ENCODE measurements around the gene NLGN4X. TPM values are rescaled to one million over a fixed set of nuclear protein-coding genes. Genes with fewer than 3 reads are reported as not detected.

The NLGN4X gene
- total RNA-seq, 4 donors from 2014 or later, result 0.45 to 3.2 (median 0.86) TPM

- TF ChIP-seq CTCF (IDR thresholded peaks at IDR 0.05) (no peak), POLR2A (IDR thresholded peaks at IDR 0.05) (no peak)
- no peak overlapping the region for H3K4me3 ChIP-seq (replicated peaks in 1 of 3)
- H3K9me3 ChIP-seq, result no peaks in the 10 kb centered on the region
- no peaks in the 10 kb centered on the region for H3K36me3 ChIP-seq
- no peaks in the 10 kb centered on the region for H3K27me3 ChIP-seq
- 81 to 90% methylated on average over 2 of the region's 2 CpGs for WGBS, 2 donors
- no peaks in the 10 kb centered on the region for H3K4me1 ChIP-seq
- intact Hi-C loops (cut with DNase I), result no loop called here
- no peak overlapping the region for H3K27ac ChIP-seq
- no peak for DNase-seq
Measured at GRCh38 chrX:5958523-5958922, 270.1 kb downstream of the NLGN4X start.

- no peaks in the 10 kb centered on the region for H3K4me1 ChIP-seq
- no peaks in the 10 kb centered on the region for H3K9me3 ChIP-seq
- no peak overlapping the region for H3K4me3 ChIP-seq (replicated peaks in 1 of 3)
- WGBS, 2 donors, result 76 to 87% methylated on average over 3 of the region's 3 CpGs
- TF ChIP-seq POLR2A (IDR thresholded peaks at IDR 0.05) (no peak), CTCF (IDR thresholded peaks at IDR 0.05) (no peak)
- no peaks in the 10 kb centered on the region for H3K36me3 ChIP-seq
- H3K27me3 ChIP-seq, result no peaks in the 10 kb centered on the region
- no peak overlapping the region for H3K27ac ChIP-seq
- DNase-seq, result no peak
- intact Hi-C loops (cut with DNase I), result no loop called here
Measured at GRCh38 chrX:5957506-5957905, 271.2 kb downstream of the NLGN4X start.

GRCh38 chrX:5936438-5936837, 292.2 kb downstream of the NLGN4X start:
- Histone ChIP-seq H3K27me3 (no peaks in the 10 kb centered on the region), H3K4me1 (no peaks in the 10 kb centered on the region), H3K4me3 (replicated peaks in 1 of 3) (no peak overlapping the region), H3K27ac (no peak overlapping the region), H3K36me3 (no peaks in the 10 kb centered on the region), H3K9me3 (no peaks in the 10 kb centered on the region)
- no peak for TF ChIP-seq CTCF (IDR thresholded peaks at IDR 0.05)
- intact Hi-C loops (cut with DNase I), result no loop called here
- DNase-seq, result no peak
- WGBS, 2 donors, result 47 to 53% methylated on average over 6 of the region's 6 CpGs

- H3K36me3 ChIP-seq, result no peaks in the 10 kb centered on the region
- WGBS, 2 donors, result 73 to 83% methylated on average over 2 of the region's 2 CpGs
Measured at GRCh38 chrX:5928224-5928623, 300.4 kb downstream of the NLGN4X start.

GRCh38 chrX:5916945-5917344, 311.7 kb downstream of the NLGN4X start:
- Histone ChIP-seq H3K36me3 (no peaks in the 10 kb centered on the region), H3K27me3 (no peaks in the 10 kb centered on the region), H3K4me3 (replicated peaks in 1 of 3) (no peak overlapping the region), H3K27ac (no peak overlapping the region), H3K4me1 (no peaks in the 10 kb centered on the region), H3K9me3 (no peaks in the 10 kb centered on the region)
- 78 to 100% methylated on average over 1 to 4 of the region's 5 CpGs for WGBS, 2 donors
- intact Hi-C loops (cut with DNase I), result no loop called here
- TF ChIP-seq CTCF (IDR thresholded peaks at IDR 0.05) (no peak), POLR2A (IDR thresholded peaks at IDR 0.05) (no peak)
- no peak for DNase-seq

More at GRCh38 chrX:5928224-5928623, 300.4 kb downstream of the NLGN4X start:
- no peak for TF ChIP-seq POLR2A (IDR thresholded peaks at IDR 0.05)
- no peak for TF ChIP-seq CTCF (IDR thresholded peaks at IDR 0.05)
- Histone ChIP-seq H3K4me1 (no peaks in the 10 kb centered on the region), H3K9me3 (no peaks in the 10 kb centered on the region), H3K27me3 (no peaks in the 10 kb centered on the region), H3K4me3 (replicated peaks in 1 of 3) (no peak overlapping the region), H3K27ac (no peak overlapping the region)
- intact Hi-C loops (cut with DNase I), result no loop called here
- DNase-seq, result no peak
